ENCODE measurements around the gene SASH1.

- TF ChIP-seq CTCF (IDR thresholded peaks at IDR 0.05) (no peak), POLR2A (IDR thresholded peaks at IDR 0.05) (no peak)
Measured at GRCh38 chr6:148388521-148388920, 45.9 kb downstream of the SASH1 start.

All from body of pancreas (tissue), 4 donors.